Inflammatory macrophage treated with lipopolysaccharide for 4 hours (primary cell): ENCODE data around the gene SCN4B.

Source experiments
- DNase-seq: peaks from one replicate; pipeline ENCODE4 v3.0.0-alpha.2; 2020

Gene SCN4B

DNA sequence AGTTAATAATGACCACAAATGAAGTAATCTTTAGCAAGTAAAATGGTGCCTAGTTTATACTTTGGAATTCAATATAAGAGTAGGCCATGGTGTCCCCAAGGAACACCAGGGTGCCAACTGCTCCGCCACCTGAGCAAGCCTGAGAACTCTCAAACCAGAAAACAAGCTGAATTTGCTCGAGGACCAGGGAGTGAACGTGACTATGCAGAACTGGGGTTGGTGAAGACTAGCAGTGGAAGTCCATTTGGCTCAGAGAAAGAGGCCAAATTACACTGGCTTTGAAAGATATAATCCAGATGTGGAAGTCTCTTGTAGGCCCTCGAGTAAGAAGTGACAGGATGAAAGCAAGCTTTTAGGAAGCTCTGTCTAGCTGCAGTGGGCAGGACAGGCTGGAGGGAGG is 57.1 kb downstream of the SCN4B start:
- no peak for DNase-seq

- DNase-seq, result no peak
These were observed 59.6 kb downstream of the SCN4B start for GRCh38 chr11:118092907-118093571.

DNA sequence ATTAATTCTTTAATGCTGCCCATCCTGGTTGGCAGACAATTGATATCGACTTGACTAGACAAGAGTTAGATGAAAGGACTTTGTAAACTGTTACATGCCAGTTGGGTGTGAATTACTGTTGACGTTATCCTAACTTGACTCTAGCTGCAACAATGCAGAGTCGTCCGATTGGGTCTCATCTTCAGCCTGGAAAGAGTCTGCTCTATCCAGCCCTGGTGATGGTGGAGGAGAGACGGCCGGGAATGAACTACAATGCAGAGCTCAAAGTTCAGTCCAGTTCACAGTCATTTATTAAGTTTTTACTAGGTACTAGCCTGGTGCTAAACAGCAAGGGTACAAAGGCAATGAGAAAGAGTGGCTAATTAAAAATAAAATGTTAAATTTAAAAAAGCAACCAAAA is 60.9 kb downstream of the SCN4B start:
- no peak for DNase-seq

DNA sequence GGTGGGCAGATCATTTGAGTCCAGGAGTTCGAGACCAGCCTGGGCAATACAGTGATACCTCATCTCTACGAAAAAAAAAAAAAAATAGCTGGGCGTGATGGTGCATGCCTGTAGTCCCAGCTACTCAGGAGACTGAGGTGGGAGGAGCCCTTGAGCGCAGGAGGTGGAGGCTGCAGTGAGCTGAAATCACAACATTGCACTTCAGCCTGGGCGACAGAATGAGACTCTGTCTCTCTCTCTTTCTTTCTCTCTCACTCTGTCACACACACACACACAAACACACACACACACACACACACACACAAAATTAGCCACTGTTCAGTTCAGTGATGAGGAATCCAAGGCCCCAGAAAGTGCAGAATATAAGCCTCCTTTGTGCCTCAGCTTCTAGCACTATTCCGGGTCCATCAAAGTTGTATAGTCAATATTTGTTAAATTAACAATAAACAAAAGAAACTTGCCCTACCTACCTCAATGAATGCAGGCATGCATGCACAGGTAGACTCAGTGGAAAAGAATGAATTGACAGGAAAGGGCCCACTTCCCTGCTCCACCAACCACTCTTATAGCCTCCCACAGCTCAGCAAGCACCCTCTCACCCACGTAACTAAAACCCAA is 62.0 kb downstream of the SCN4B start:
- DNase-seq, result no peak

GRCh38 chr11:118088531-118088930 is 64.1 kb downstream of the SCN4B start:
- peak; percentile 55 for DNase-seq

DNA sequence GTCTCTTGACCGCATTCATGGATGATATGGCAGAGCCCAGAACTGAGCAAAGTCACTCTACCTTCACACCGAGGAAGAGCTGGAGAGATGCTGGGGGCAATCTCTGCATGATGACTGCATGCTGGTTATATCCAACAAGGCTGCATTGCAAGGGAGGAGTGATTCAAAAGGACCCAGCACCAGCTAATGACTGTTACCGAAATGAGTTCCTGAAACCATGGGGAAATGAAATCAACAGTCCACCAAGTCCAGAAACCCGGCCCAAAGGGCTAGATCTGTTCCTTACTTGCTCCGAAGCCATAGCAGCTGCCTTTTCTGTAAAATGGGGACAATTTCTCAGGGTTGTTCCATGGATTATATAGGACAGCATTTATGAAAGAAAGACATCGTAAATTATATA is 64.7 kb downstream of the SCN4B start:
- no peak for DNase-seq

DNA sequence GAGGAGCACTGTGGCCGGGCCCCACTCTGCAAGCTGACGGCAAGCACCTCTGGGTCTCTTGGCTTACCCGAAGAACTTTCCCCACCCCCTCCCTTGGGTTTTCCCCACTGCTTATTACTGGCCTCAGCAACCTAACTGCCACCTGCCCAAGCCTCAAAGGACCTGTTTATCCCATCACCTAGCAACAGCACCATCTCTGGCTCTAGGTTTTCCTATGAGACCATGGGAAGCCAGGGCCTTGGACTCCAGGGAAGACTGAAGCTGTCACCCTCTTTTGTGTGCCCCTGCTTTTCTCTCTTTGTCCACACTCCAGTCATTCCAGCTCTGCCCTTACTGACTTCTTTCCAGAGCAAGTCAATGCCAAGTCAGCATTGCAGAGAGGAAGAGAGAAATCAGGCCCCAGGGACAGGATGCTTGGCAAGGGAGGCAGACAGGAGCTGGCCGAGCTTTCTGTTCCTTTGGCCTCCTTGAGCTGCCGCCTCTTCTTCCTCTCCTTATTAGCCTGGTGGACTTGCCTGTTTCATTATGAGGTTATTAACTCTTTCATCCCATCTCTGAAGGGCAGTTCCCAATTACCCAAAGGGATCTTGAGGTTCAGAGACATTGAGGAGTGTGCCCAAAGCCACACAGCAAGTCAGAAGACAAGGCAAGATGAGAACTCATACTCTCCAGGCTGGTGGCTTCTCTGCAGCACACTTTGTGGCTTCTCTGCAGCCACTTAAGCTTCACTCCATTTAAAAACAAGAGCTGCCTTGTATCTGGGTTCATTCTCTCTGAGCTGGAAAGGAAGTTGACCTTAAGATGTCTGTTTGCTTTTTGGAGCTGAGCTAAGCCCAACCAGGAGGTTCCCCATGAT is 65.5 kb downstream of the SCN4B start, which contains the start of gene SMIM35:
TSS of gene SMIM35 (minus strand) at position 51 of the 856 bp plus-strand sequence. CDS start 206 bp downstream, outside the sequence.
- DNase-seq, result no peak

GRCh38 chr11:118084656-118085055 is 68.0 kb downstream of the SCN4B start:
- no peak for DNase-seq

GRCh38 chr11:118084247-118084646 is 68.4 kb downstream of the SCN4B start:
- DNase-seq, result peak; percentile 82
